ENCODE results near the gene SLC9A9. TPM values are rescaled to one million over a fixed set of nuclear protein-coding genes. Genes with fewer than 3 reads are reported as not detected.

Gene SLC9A9
- total and polyA plus RNA-seq, 10 donors: 10.8 to 58.2 (median 44.7) TPM

GRCh38 chr3:143634427-143634826 is 213.8 kb downstream of the SLC9A9 start:
- peaks cover 0 to 41% (median 33%) of the 10 kb centered on the region in 8 donors for H3K9me3 ChIP-seq
- no peaks in the 10 kb centered on the region for H3K4me1 ChIP-seq
- no peak overlapping the region for H3K27ac ChIP-seq
- no peaks in the 10 kb centered on the region for H3K27me3 ChIP-seq (replicated peaks in 1 of 7)
- H3K36me3 ChIP-seq: peaks cover 0 to 10% (median 0%) of the 10 kb centered on the region in 6 donors
- TF ChIP-seq POLR2A (IDR thresholded peaks at IDR 0.05) (no peak), POLR2AphosphoS5 (IDR thresholded peaks at IDR 0.05) (no peak), CTCF (IDR thresholded peaks at IDR 0.05 in 8 of 11, conservative IDR thresholded peaks at IDR 0.05 in 3 of 11) (no peak)
- H3K4me3 ChIP-seq: no peak overlapping the region
- intact Hi-C loops (cut with DNase I; ENCODE audit: low total_unique reads): no loop called here
- no peak for DNase-seq

GRCh38 chr3:143633816-143634215 is 214.5 kb downstream of the SLC9A9 start:
- Histone ChIP-seq H3K36me3 (peaks cover 0 to 10% (median 0%) of the 10 kb centered on the region in 6 donors), H3K9me3 (peaks cover 0 to 35% (median 27%) of the 10 kb centered on the region in 8 donors), H3K4me1 (no peaks in the 10 kb centered on the region), H3K27me3 (replicated peaks in 1 of 7) (no peaks in the 10 kb centered on the region), H3K4me3 (no peak overlapping the region), H3K27ac (no peak overlapping the region)
- 94 to 97% (median 94%) methylated on average over 3 of the region's 3 CpGs for WGBS, 5 donors
- intact Hi-C loops (cut with DNase I; ENCODE audit: low total_unique reads): no loop called here
- TF ChIP-seq POLR2AphosphoS5 (IDR thresholded peaks at IDR 0.05) (no peak), POLR2A (IDR thresholded peaks at IDR 0.05) (no peak), CTCF (IDR thresholded peaks at IDR 0.05 in 8 of 11, conservative IDR thresholded peaks at IDR 0.05 in 3 of 11) (no peak)
- no peak for DNase-seq

GRCh38 chr3:143629726-143630125 is 218.5 kb downstream of the SLC9A9 start:
- Histone ChIP-seq H3K4me3 (no peak overlapping the region), H3K4me1 (no peaks in the 10 kb centered on the region), H3K27ac (no peak overlapping the region), H3K36me3 (peaks cover 0 to 3% (median 0%) of the 10 kb centered on the region in 6 donors), H3K9me3 (no peaks in the 10 kb centered on the region), H3K27me3 (replicated peaks in 1 of 7) (no peaks in the 10 kb centered on the region)
- intact Hi-C loops (cut with DNase I; ENCODE audit: low total_unique reads): no loop called here
- no peak for TF ChIP-seq POLR2A (IDR thresholded peaks at IDR 0.05)
- no peak for TF ChIP-seq POLR2AphosphoS5 (IDR thresholded peaks at IDR 0.05)
- TF ChIP-seq CTCF (IDR thresholded peaks at IDR 0.05 in 8 of 11, conservative IDR thresholded peaks at IDR 0.05 in 3 of 11): no peak
- DNase-seq: no peak

GRCh38 chr3:143628971-143629370 is 219.3 kb downstream of the SLC9A9 start:
- Histone ChIP-seq H3K27ac (no peak overlapping the region), H3K9me3 (no peaks in the 10 kb centered on the region), H3K27me3 (replicated peaks in 1 of 7) (no peaks in the 10 kb centered on the region), H3K4me3 (no peak overlapping the region), H3K4me1 (no peaks in the 10 kb centered on the region), H3K36me3 (peaks cover 0 to 3% (median 0%) of the 10 kb centered on the region in 6 donors)
- no peak for DNase-seq
- 87 to 89% (median 88%) methylated on average over 3 of the region's 3 CpGs for WGBS, 5 donors
- TF ChIP-seq POLR2AphosphoS5 (IDR thresholded peaks at IDR 0.05): no peak
- no peak for TF ChIP-seq CTCF (IDR thresholded peaks at IDR 0.05 in 8 of 11, conservative IDR thresholded peaks at IDR 0.05 in 3 of 11)
- TF ChIP-seq POLR2A (IDR thresholded peaks at IDR 0.05): no peak
- intact Hi-C loops (cut with DNase I; ENCODE audit: low total_unique reads): no loop called here
